Thoracic aorta (tissue), 2 donors: ENCODE data around the gene DKC1. TPM values are rescaled to one million over a fixed set of nuclear protein-coding genes. Genes with fewer than 3 reads are reported as not detected.
A peak's percentile ranks its signal among the peaks of the same experiment; 100 is the strongest.

Source experiments
- ATAC-seq: fragments of 150-250 bp; one replicate; pipeline ENCODE4 v1.8.0; 2017; ENCODE audit warnings: low read depth; ENCODE audit not compliant: insufficient number of reproducible peaks, low FRiP score
- DNase-seq: peaks from one replicate; pipeline ENCODE4 v3.0.0-alpha.2; 2020; ENCODE audit warnings: low spot score
- H3K27ac ChIP-seq, 2 donors: fragments of 200-600 bp; sonication (generic); 1 replicate in 1 of 2; 2 replicates in 1 of 2; pipeline ENCODE4 v1.5.1; 2016; ENCODE audit warnings: mild to moderate bottlenecking in 2 of 2, moderate library complexity in 2 of 2
- H3K27me3 ChIP-seq: fragments of 200-600 bp; sonication (generic); replicated peaks from 2 replicates; pipeline ENCODE4 v1.6.0; 2016; ENCODE audit warnings: mild to moderate bottlenecking; ENCODE audit not compliant: insufficient read depth
- H3K36me3 ChIP-seq: fragments of 200-600 bp; sonication (generic); one replicate; pipeline ENCODE4 v1.5.1; 2016
- H3K4me1 ChIP-seq, 2 donors: fragments of 200-600 bp; sonication (generic); 1 replicate in 1 of 2; 2 replicates in 1 of 2; pipeline versions ENCODE4 v1.5.1 to v1.6.0; 2016; ENCODE audit warnings: low read depth in 2 of 2, mild to moderate bottlenecking in 1 of 2; ENCODE audit not compliant: control insufficient read depth in 1 of 2
- H3K4me3 ChIP-seq: fragments of 200-600 bp; sonication (generic); 2 replicates; pipeline ENCODE4 v1.5.1; 2016; ENCODE audit warnings: mild to moderate bottlenecking
- H3K9me3 ChIP-seq: fragments of 200-600 bp; sonication (generic); 2 replicates; pipeline ENCODE4 v1.5.1; 2016
- total RNA-seq, 2 donors: library from RNA; depleted of rRNA; stranded (reverse); fragments of >200 nt; gene quantifications; one replicate each; pipeline versions ENCODE4 v1.1.0 to v1.2.3, GENCODE V29; 2016
- TF ChIP-seq, protein P1 (sequence below): fragments of 200-600 bp; sonication (generic); IDR thresholded peaks from one replicate; pipeline ENCODE4 v1.5.1; 2019; ENCODE audit warnings: antibody characterized with exemption

Gene DKC1
- total RNA-seq, 2 donors from 2014 or later = 14.9 to 67.2 TPM

DNA sequence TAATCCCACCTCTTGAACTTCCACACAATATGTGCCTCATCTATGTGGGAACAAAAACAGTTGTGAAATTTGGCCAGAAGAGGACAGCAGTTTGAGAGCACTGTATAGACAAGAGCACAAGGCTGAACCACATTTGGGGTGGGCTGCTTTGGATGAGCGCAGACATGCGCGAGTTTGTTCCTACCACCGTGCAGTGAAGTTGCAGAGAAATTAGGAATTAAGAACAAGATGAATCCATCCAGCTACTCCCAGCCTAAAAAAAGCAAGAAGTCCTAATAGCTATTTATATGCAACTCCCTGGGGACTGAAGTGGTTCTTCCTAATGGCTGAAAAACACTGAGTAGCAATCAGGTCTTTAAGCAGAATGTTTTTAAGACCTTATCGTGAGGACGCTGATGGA lies 12.8 kb upstream of the DKC1 start:
- H3K27ac ChIP-seq = peak overlapping the region; percentile 67 to 81
- no peaks in the 10 kb centered on the region for H3K9me3 ChIP-seq
- TF ChIP-seq, protein P1, sequence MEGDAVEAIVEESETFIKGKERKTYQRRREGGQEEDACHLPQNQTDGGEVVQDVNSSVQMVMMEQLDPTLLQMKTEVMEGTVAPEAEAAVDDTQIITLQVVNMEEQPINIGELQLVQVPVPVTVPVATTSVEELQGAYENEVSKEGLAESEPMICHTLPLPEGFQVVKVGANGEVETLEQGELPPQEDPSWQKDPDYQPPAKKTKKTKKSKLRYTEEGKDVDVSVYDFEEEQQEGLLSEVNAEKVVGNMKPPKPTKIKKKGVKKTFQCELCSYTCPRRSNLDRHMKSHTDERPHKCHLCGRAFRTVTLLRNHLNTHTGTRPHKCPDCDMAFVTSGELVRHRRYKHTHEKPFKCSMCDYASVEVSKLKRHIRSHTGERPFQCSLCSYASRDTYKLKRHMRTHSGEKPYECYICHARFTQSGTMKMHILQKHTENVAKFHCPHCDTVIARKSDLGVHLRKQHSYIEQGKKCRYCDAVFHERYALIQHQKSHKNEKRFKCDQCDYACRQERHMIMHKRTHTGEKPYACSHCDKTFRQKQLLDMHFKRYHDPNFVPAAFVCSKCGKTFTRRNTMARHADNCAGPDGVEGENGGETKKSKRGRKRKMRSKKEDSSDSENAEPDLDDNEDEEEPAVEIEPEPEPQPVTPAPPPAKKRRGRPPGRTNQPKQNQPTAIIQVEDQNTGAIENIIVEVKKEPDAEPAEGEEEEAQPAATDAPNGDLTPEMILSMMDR = no peak
- H3K4me1 ChIP-seq = peaks cover 9 to 13% of the 10 kb centered on the region in 2 donors
- no peaks in the 10 kb centered on the region for H3K36me3 ChIP-seq
- no peaks in the 10 kb centered on the region for H3K27me3 ChIP-seq
- no peak for ATAC-seq
- H3K4me3 ChIP-seq = peak overlapping the region; percentile 81
- DNase-seq = no peak

DNA sequence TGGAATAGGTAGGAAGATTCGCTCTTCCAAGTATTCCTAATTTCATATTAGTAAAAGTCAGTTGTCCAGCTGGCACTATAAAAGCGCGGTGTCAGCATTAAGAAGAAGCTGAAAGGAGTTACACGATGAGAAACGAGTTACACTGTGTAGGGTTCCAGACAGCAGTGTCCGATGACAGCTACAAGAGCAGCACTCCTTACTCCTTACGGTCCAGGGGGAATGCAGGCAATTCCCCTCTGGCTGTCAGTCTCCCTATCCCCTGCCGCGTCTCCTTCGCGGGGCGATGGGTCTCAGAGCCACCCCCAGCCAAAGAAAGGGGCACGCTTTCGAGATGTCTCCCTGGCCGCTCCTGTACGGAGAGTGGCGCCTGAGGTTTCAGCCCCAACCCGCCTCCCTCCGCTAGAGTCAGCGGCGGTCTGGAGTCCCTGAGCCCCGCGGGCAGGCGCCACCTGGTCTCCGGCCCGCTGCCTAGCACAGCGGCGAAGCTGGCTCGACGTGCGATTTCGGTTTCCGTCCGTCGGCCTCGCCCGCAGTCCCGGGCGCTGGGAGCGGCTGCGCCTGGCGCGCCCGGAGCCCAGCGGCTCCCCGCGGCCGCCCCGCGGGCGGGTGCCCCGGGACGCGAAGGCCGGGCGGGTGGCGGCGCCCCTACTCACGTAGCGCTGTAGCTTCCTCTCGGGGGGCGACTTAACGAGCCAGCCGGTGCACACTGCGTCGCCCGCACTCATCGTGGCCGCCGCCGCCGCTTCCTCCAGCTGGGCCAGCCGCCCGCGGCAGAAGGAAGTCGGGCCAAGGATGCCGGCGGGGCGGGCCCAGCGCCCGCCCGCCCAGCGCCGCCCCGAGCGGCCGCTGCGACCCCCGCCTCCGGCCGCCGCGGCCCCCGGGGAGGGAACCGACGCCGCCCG lies 12.1 kb upstream of the DKC1 start, which contains the start of gene GAB3:
TSS of gene GAB3 (minus strand) at position 777 of the 902 bp plus-strand sequence. CDS start at position 725, 52 bp downstream.
- peak; percentile 55 for ATAC-seq

DNA sequence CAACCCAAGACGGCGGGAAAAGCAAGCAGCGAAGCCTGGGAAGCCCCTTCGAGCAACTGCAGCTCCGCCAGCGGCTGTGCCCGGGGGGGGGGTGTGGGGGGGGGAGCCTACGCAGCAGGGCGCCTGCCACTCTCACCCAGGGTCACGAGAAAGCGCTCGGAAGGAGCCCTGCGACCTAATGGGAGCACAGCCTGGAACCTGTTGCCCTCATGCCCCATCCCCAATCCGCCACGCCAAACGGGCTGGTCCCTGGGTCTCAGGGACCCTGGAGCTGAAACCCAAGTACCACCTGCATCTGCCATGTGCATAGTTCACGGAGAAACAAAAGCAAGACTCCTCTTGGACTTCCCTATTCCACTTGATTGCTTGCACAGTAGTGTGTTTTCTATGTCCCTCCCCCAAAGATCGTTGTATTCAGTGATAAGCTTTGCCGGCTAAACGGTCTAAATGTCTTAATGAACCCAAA lies 11.4 kb upstream of the DKC1 start:
- Histone ChIP-seq H3K27ac (peak overlapping the region in 1 of 2 donors; percentile 8), H3K9me3 (no peaks in the 10 kb centered on the region), H3K36me3 (no peaks in the 10 kb centered on the region), H3K4me3 (peak overlapping the region; percentile 81), H3K27me3 (no peaks in the 10 kb centered on the region), H3K4me1 (peaks cover 9 to 13% of the 10 kb centered on the region in 2 donors)
- TF ChIP-seq, protein P1 = no peak
- no peak for DNase-seq
- ATAC-seq = no peak

More for the DNA sequence above, 12.1 kb upstream of the DKC1 start, which contains the start of gene GAB3:
- H3K27ac ChIP-seq = peak within 1 kb of the TSS; percentile 67 to 81
- TF ChIP-seq, protein P1 = no peak
- H3K27me3 ChIP-seq = no peaks in the 10 kb centered on the region
- DNase-seq = no peak
- H3K9me3 ChIP-seq = no peaks in the 10 kb centered on the region
- no peaks in the 10 kb centered on the region for H3K36me3 ChIP-seq
- H3K4me3 ChIP-seq = peak within 1 kb of the TSS; percentile 81
- H3K4me1 ChIP-seq = peaks cover 9 to 13% of the 10 kb centered on the region in 2 donors

DNA sequence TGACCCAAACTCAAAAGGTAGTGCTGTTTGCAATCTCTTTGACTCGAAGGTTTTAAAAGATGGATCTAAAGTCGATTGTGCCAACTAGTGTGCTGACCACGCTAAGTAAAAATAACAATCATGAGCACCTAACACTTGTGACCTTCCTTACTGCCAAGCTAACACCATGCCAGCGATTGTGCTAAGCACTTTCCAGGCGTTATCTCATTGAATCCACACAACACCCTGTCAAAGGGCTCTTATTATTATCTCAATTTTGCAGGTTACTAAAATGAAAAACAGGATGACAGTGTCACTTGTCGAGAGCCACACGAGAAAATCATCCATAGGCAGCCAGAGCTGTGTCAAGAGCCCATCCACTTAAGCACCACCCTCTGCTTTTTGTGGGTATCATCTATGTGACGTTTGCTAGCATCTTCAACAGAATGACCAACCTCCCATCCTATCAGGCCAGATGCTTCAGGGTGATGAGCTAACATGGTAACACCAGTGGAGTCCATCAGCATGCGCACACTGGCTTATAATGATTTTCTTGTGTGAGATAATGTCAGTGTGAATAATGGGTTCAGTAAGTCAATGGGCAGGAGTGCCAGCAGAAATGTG lies 10.9 kb upstream of the DKC1 start:
- no peak for ATAC-seq
- Histone ChIP-seq H3K27me3 (no peaks in the 10 kb centered on the region), H3K27ac (peak overlapping the region in 1 of 2 donors; percentile 8), H3K9me3 (no peaks in the 10 kb centered on the region), H3K36me3 (no peaks in the 10 kb centered on the region), H3K4me3 (peak overlapping the region; percentile 81), H3K4me1 (peaks cover 9 to 13% of the 10 kb centered on the region in 2 donors)
- DNase-seq = no peak
- TF ChIP-seq, protein P1 = no peak

DNA sequence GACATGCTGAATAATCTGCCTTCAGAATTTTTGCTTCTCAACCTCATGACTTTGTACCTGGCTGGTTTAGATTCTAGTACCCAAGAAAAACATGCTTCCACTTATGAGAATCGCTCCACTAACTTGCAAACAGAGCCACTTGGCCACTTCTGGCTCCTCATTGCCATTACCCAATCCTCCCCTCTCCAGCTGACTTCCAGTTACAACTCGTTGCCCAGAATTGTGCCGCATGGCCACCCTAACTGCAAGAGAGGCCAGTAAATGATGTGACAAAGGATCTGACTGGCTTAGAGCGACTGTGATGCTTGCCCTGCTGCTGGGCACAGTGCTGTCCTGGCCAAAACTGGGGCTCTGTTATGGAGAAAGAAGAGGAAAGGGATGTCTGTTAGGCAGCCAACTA lies 4.0 kb upstream of the DKC1 start:
- TF ChIP-seq, protein P1 = no peak
- no peak for DNase-seq
- no peaks in the 10 kb centered on the region for H3K36me3 ChIP-seq
- ATAC-seq = no peak
- H3K4me3 ChIP-seq = no peak overlapping the region
- H3K4me1 ChIP-seq = no peaks in the 10 kb centered on the region
- no peak overlapping the region for H3K27ac ChIP-seq
- no peaks in the 10 kb centered on the region for H3K27me3 ChIP-seq
- H3K9me3 ChIP-seq = no peaks in the 10 kb centered on the region
